Heart right ventricle (tissue), 16 donors: ENCODE data around the gene NKD1. TPM values are rescaled to one million over a fixed set of nuclear protein-coding genes. Genes with fewer than 3 reads are reported as not detected.

Source experiments
- ATAC-seq, 8 donors: fragments of 200-7000 bp; cut with Tn5 transposase; one replicate each; pipeline ENCODE4 v1.9.1; 2020; ENCODE audit warnings: mild to moderate bottlenecking in 8 of 8, moderate library complexity in 8 of 8, moderate number of reproducible peaks in 1 of 8
- DNase-seq, 2 donors: peaks; one replicate each; pipeline ENCODE4 v3.0.0-alpha.2; 2020
- H3K27ac ChIP-seq, 10 donors: fragments of 200-600 bp; sonication (generic) in 2 of 10; one replicate each; pipeline versions ENCODE4 v1.5.0 to v1.8.0; 2020 to 2022; ENCODE audit warnings: mild to moderate bottlenecking in 3 of 10
- H3K27me3 ChIP-seq, 7 donors: fragments of 200-600 bp; one replicate each; pipeline ENCODE4 v1.8.0; 2021 to 2022; ENCODE audit warnings: mild to moderate bottlenecking in 2 of 7
- H3K36me3 ChIP-seq, 9 donors: fragments of 200-600 bp; sonication (generic) in 1 of 9; one replicate each; pipeline versions ENCODE4 v1.5.0 to v1.8.0; 2020 to 2022; ENCODE audit warnings: mild to moderate bottlenecking in 2 of 9
- H3K4me1 ChIP-seq, 9 donors: fragments of 200-600 bp; sonication (generic) in 1 of 9; one replicate each; pipeline versions ENCODE4 v1.5.0 to v1.8.0; 2020 to 2022; ENCODE audit warnings: mild to moderate bottlenecking in 4 of 9
- H3K4me3 ChIP-seq, 10 donors: fragments of 200-600 bp; sonication (generic) in 2 of 10; one replicate each; pipeline versions ENCODE4 v1.5.0 to v1.8.0; 2020 to 2022; ENCODE audit warnings: mild to moderate bottlenecking in 7 of 10, moderate library complexity in 2 of 10
- H3K9me3 ChIP-seq, 11 donors: fragments of 200-600 bp in 10 of 11; sonication (generic) in 2 of 11; one replicate each; pipeline versions ENCODE4 v1.5.0 to v1.8.0; 2013 to 2022; ENCODE audit warnings: mild to moderate bottlenecking in 2 of 11, control low read depth in 1 of 11, moderate library complexity in 1 of 11
- WGBS, 2 donors: extraction: QIAGEN DNeasy Blood & Tissue Kit; methylation state at CpG; one replicate each; pipeline ENCODE4 v1.1.7; 2013; ENCODE audit warnings: inconsistent platforms in 1 of 2; 5-methylcytosine and 5-hydroxymethylcytosine counted together
- intact Hi-C, 10 donors: fragments of 100-400 bp; cut with DNase I; formaldehyde crosslinking; loops; one replicate each; pipeline versions ENCODE4 v1.11.1 to v1.14.2; 2022
- polyA plus RNA-seq, 2 donors: library from polyadenylated mRNA; stranded (reverse); fragments of 200-250 nt; gene quantifications; one replicate each; pipeline ENCODE4 v1.2.3, GENCODE V29; 2013
- total RNA-seq, 10 donors: library from RNA; stranded (reverse); fragmentation: NEBNext Ultra II Directional in 3 of 10; extraction: Animal tissue kit (Norgen Biotek cat#: 25700) in 3 of 10; gene quantifications; one replicate each; pipeline versions ENCODE4 v1.2.1 to v1.2.4, GENCODE V29; 2021 to 2023
- TF ChIP-seq, protein P1 (sequence below), 9 donors: fragments of 200-600 bp; sonication (generic) in 2 of 9; IDR thresholded peaks; one replicate each; pipeline versions ENCODE4 v1.5.0 to v1.8.0; 2021 to 2022; ENCODE audit warnings: antibody characterized with exemption in 9 of 9, mild to moderate bottlenecking in 5 of 9, moderate library complexity in 1 of 9
- donor health status: Arrhythmogenic right ventricular cardiomyopathy.
- donor health status: ischemic (EF 13 %, LVEDD 7.1; RV severe dilation, severe dysfunction).
- donor health status: healthy with polysubstance abuse.
- donor health status: DM: no; HTN: yes; CAD: no.
- donor health status: DM: no; HTN: no; CAD: no.
- donor health status: ischemic (EF 25% LVEDD 6.9; RV normal size, moderate dysfunction).
- donor health status: ischemic (EF 25% LVEDD 5.7; RV mildly dilated, moderate dysfunction).
- donor health status: healthy.
- donor health status: DM: yes; HTN: yes; CAD: no.
- donor health status: Ischemic cardiomyopathy.
- donor health status: ischemic (EF 35%, LVEDD 5.7; RV mildly dilated, moderate dysfunction).
- donor health status: nonischemic (EF 11% LVEDD 7.7; RV severe dilation, severe dysfunction).
- donor health status: DM: yes; HTN: yes; CAD: no.
- donor health status: PGD.
- donor health status: ischemic (EF 29% LVEDD 5.4; RV normal size, mild dysfunction).
- donor health status: nonischemic (EF 23%, LVEDD 6.1; RV moderate dilation, normal function).

The NKD1 gene
- total and polyA plus RNA-seq, 12 donors = 0.22 to 1.1 (median 0.42) TPM

DNA sequence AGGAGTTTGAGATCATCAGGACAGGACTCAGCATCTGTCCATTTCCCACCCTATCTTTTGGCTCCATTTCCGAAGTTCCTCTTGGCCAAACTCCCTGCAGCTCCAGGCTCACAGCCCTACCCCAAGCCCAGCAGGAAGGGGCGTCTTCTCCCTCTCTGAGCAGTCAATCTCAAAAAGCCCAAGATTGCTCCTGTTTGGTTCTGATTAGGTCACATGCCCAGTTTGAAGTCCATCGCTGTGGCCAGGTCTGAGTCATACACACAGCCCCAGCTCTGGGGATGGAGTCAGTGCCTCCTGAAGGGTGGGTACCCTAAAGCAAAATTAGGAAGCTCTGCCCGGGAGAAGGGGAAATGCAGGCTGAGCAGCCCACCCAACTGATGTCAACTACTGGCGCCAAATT, 109.0 kb downstream of the NKD1 start:
- 39 to 47% methylated on average over 5 of the region's 5 CpGs for WGBS, 2 donors
- peaks cover 0 to 3% (median 0%) of the 10 kb centered on the region in 11 donors for H3K9me3 ChIP-seq

DNA sequence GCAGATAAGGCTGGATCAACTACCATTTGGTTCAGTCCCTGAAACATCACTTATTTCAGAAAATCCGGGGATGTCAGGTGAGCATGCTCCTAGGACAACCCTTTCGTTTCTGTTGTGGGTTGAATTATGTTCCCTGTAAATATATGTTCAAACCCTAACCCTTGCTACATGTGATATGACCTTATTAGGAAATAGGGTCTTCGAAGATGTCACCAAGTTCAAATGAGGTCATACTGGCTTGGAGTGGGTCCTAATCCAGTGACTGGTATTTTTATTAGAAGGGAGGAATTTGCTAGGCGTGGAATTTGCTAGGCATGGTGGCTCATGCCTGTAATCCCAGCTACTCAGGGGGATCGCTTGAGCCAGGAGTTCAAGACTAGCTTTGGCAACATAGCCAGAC, 111.6 kb downstream of the NKD1 start:
- TF ChIP-seq, protein P1, sequence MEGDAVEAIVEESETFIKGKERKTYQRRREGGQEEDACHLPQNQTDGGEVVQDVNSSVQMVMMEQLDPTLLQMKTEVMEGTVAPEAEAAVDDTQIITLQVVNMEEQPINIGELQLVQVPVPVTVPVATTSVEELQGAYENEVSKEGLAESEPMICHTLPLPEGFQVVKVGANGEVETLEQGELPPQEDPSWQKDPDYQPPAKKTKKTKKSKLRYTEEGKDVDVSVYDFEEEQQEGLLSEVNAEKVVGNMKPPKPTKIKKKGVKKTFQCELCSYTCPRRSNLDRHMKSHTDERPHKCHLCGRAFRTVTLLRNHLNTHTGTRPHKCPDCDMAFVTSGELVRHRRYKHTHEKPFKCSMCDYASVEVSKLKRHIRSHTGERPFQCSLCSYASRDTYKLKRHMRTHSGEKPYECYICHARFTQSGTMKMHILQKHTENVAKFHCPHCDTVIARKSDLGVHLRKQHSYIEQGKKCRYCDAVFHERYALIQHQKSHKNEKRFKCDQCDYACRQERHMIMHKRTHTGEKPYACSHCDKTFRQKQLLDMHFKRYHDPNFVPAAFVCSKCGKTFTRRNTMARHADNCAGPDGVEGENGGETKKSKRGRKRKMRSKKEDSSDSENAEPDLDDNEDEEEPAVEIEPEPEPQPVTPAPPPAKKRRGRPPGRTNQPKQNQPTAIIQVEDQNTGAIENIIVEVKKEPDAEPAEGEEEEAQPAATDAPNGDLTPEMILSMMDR (IDR thresholded peaks at IDR 0.05) = no peak
- 85 to 88% methylated on average over 5 of the region's 5 CpGs for WGBS, 2 donors
- Histone ChIP-seq H3K4me1 (peaks cover 0 to 4% (median 0%) of the 10 kb centered on the region in 9 donors), H3K27me3 (no peaks in the 10 kb centered on the region), H3K27ac (no peak overlapping the region), H3K4me3 (no peak overlapping the region), H3K36me3 (no peaks in the 10 kb centered on the region), H3K9me3 (peaks cover 0 to 11% (median 0%) of the 10 kb centered on the region in 11 donors)
- ATAC-seq (no peak), DNase-seq (no peak)
- intact Hi-C loops = loop anchor here in 8 of 10 donors (5.0 to 10.0 kb wide), 11 partner anchors 65 to 635 kb away; partner anchors contain the start of genes CNEP1R1 (in 2 of the 8) and CYLD (in 1 of the 8)

More for the DNA sequence above, 109.0 kb downstream of the NKD1 start:
- DNase-seq (no peak), ATAC-seq (peak in 1 of 8 donors; percentile 34)
- H3K27ac ChIP-seq = no peak overlapping the region
- TF ChIP-seq, protein P1 (IDR thresholded peaks at IDR 0.05) = no peak
- H3K36me3 ChIP-seq = no peaks in the 10 kb centered on the region
- no peaks in the 10 kb centered on the region for H3K4me1 ChIP-seq
- H3K27me3 ChIP-seq = peaks cover 0 to 5% (median 0%) of the 10 kb centered on the region in 7 donors
- intact Hi-C loops = loop anchor here in 1 of 10 donors (10.0 kb wide), 1 partner anchor 402 kb away; no protein-coding TSS in a partner anchor
- no peak overlapping the region for H3K4me3 ChIP-seq

DNA sequence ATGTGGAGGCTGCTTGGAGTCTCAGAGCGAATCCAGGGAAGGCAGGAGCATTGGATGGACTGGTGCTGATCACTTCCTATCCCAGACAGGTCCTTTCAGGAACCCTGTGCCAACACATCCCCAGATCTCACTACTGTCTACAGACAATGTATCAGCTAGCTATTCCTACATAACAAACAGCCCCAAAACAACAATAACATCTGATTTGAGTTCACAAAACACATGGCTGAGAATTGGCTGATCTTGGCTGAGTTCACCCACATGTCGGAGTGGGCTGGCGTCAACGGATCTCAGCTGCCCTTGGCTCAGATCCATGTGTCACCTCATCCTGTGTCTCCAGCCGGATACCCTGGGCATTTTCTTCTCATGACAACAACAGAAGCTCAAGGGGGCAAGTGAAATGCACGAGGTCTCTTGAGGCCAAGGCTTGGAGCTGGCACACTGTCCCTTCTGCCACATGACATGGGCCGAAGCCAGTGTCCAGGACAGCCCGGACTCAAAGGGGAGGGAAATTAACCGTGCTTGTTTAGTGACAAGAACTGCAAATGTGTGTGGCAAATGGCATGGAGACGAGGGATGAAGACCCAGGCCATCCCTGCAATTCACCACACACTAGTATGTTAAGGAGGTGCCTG, 114.2 kb downstream of the NKD1 start:
- no peaks in the 10 kb centered on the region for H3K36me3 ChIP-seq
- H3K9me3 ChIP-seq = peaks cover 0 to 11% (median 0%) of the 10 kb centered on the region in 11 donors
- ATAC-seq = no peak
- H3K4me1 ChIP-seq = peaks cover 0 to 30% (median 5%) of the 10 kb centered on the region in 9 donors
- WGBS, 2 donors = 79 to 84% methylated on average over 10 of the region's 10 CpGs
- no peak overlapping the region for H3K27ac ChIP-seq
- intact Hi-C loops = loop anchor here in 8 of 10 donors (5.0 to 10.0 kb wide), 10 partner anchors 68 to 638 kb away; partner anchors contain the start of genes CNEP1R1 (in 2 of the 8) and CYLD (in 1 of the 8)
- TF ChIP-seq, protein P1 (IDR thresholded peaks at IDR 0.05) = no peak
- H3K27me3 ChIP-seq = no peaks in the 10 kb centered on the region
- no peak overlapping the region for H3K4me3 ChIP-seq
- no peak for DNase-seq

DNA sequence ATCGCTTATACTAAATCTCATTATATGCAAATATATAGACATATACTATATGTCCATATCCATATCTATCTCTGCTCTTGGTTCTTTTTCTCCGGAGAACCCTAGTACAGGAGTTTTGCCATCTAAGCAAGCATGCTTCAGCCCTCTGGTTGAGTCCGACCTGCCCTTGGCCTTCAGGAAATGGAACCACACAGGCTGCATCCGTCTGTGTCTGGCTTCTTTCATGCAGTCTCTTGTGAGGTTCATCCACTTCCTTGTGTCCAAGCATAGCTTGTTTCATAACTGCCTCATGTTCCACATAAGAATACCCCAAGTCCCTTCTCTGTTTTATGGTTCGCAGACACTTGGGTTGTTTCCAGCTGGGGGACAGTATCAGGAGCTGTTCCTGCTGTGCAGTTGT, 116.1 kb downstream of the NKD1 start:
- TF ChIP-seq, protein P1 (IDR thresholded peaks at IDR 0.05) = no peak
- WGBS, 2 donors = 92 to 93% methylated on average over 5 of the region's 5 CpGs

More for the DNA sequence above, 116.1 kb downstream of the NKD1 start:
- intact Hi-C loops = loop anchor here in 8 of 10 donors (2.0 to 10.0 kb wide), 11 partner anchors 69 to 639 kb away; partner anchors contain the start of genes CNEP1R1 (in 2 of the 8) and CYLD (in 1 of the 8)
- Histone ChIP-seq H3K9me3 (peaks cover 0 to 11% (median 0%) of the 10 kb centered on the region in 11 donors), H3K4me1 (peaks cover 2 to 45% (median 17%) of the 10 kb centered on the region in 9 donors), H3K27me3 (no peaks in the 10 kb centered on the region), H3K36me3 (peaks cover 0 to 3% (median 0%) of the 10 kb centered on the region in 9 donors), H3K27ac (peak overlapping the region in 2 of 10 donors; percentile 91 to 93), H3K4me3 (no peak overlapping the region)
- ATAC-seq (no peak), DNase-seq (no peak)
